WTC11 (cell line): ENCODE measurements around the gene FDPS. TPM values are rescaled to one million over a fixed set of nuclear protein-coding genes. Genes with fewer than 3 reads are reported as not detected.

ENCODE experiments used
- ATAC-seq: fragments of 200-7000 bp; cut with Tn5 transposase; 2 replicates; pipeline ENCODE4 v1.10.0; 2021; ENCODE audit warnings: mild to moderate bottlenecking, moderate library complexity
- CTCF ChIA-PET: fragments of 300-600 bp; sonication (Branson Sonifier 250); formaldehyde crosslinking; loops from one replicate; lab custom pipeline; 2021; ENCODE audit warnings: antibody characterized with exemption; lab: Charles Lee
- POLR2A ChIA-PET: fragments of 350-600 bp; sonication (Branson Sonifier 250); formaldehyde crosslinking; loops from one replicate; lab custom pipeline; 2021; ENCODE audit warnings: antibody characterized with exemption; lab: Charles Lee
- DNase-seq: peaks from one replicate; pipeline ENCODE4 v3.0.0; 2021; ENCODE audit warnings: low spot score
- H3K27ac Mint-ChIP-seq: 2 replicates; pipeline ENCODE4 v1.8.0; 2021; ENCODE audit warnings: mixed read lengths
- H3K27me3 Mint-ChIP-seq: 2 replicates; pipeline ENCODE4 v1.8.0; 2021; ENCODE audit warnings: low read depth, mild to moderate bottlenecking, moderate library complexity, mixed read lengths
- H3K36me3 Mint-ChIP-seq: 2 replicates; pipeline ENCODE4 v1.8.0; 2021; ENCODE audit warnings: mixed read lengths
- H3K4me1 Mint-ChIP-seq: 2 replicates; pipeline ENCODE4 v1.8.0; 2022; ENCODE audit warnings: mixed read lengths
- H3K4me3 Mint-ChIP-seq: 2 replicates; pipeline ENCODE4 v1.8.0; 2021; ENCODE audit warnings: mild to moderate bottlenecking, moderate library complexity, mixed read lengths
- H3K9me3 Mint-ChIP-seq: 2 replicates; pipeline ENCODE4 v1.8.0; 2021; ENCODE audit warnings: mixed read lengths
- ELF4 ChIP-seq: sonication (generic); formaldehyde crosslinking; IDR thresholded peaks from 2 replicates; pipeline ENCODE4 v1.8.1; 2022; ENCODE audit warnings: low read depth, mild to moderate bottlenecking, moderate library complexity, missing genetic modification reagents
- NFE2L1 ChIP-seq: sonication (generic); formaldehyde crosslinking; IDR thresholded peaks from 2 replicates; pipeline ENCODE4 v1.8.1; 2023; ENCODE audit warnings: missing genetic modification reagents
- NR1H2 ChIP-seq: sonication (generic); formaldehyde crosslinking; IDR thresholded peaks from 2 replicates; pipeline ENCODE4 v1.9.0; 2021; ENCODE audit warnings: mild to moderate bottlenecking, moderate library complexity, missing genetic modification reagents
- RORB ChIP-seq: fragments of 250-450 bp; sonication (Bioruptor Pico); IDR thresholded peaks from 2 replicates; pipeline ENCODE4 v1.9.0; 2021; ENCODE audit warnings: mild to moderate bottlenecking
- SOX15 ChIP-seq: fragments of 250-450 bp; sonication (Bioruptor Pico); IDR thresholded peaks from 2 replicates; pipeline ENCODE4 v1.9.0; 2021; ENCODE audit warnings: mild to moderate bottlenecking
- SP1 ChIP-seq: sonication (generic); formaldehyde crosslinking; conservative IDR thresholded peaks from 2 replicates; pipeline ENCODE4 v1.8.1; 2022; ENCODE audit warnings: missing genetic modification reagents
- TCF7 ChIP-seq: sonication (generic); formaldehyde crosslinking; IDR thresholded peaks from 2 replicates; pipeline ENCODE4 v1.8.0; 2022; ENCODE audit warnings: mild to moderate bottlenecking, low read depth, missing genetic modification reagents, moderate library complexity
- TEAD4 ChIP-seq: sonication (generic); formaldehyde crosslinking; IDR thresholded peaks from 2 replicates; pipeline ENCODE4 v1.8.0; 2022; ENCODE audit warnings: mild to moderate bottlenecking, missing genetic modification reagents
- ZNF219 ChIP-seq: sonication (generic); formaldehyde crosslinking; IDR thresholded peaks from 2 replicates; pipeline ENCODE4 v1.8.0; 2023; ENCODE audit warnings: missing genetic modification reagents, mild to moderate bottlenecking, borderline replicate concordance
- ZNF317 ChIP-seq: sonication (generic); formaldehyde crosslinking; IDR thresholded peaks from 2 replicates; pipeline ENCODE4 v1.8.1; 2023; ENCODE audit warnings: low read depth, mild to moderate bottlenecking, moderate library complexity, missing genetic modification reagents, borderline replicate concordance
- ZNF396 ChIP-seq: fragments of 250-450 bp; sonication (Bioruptor Pico); IDR thresholded peaks from 2 replicates; pipeline ENCODE4 v1.8.0; 2021; ENCODE audit warnings: mild to moderate bottlenecking, moderate library complexity, borderline replicate concordance
- total RNA-seq: library from RNA; stranded (reverse); gene quantifications from 3 replicates; pipeline ENCODE4 v1.2.3, GENCODE V29; 2021
- TF ChIP-seq, protein P1 (sequence below): fragments of 250-450 bp; sonication (Bioruptor Pico); IDR thresholded peaks from 2 replicates; pipeline ENCODE4 v1.9.0; 2021; ENCODE audit warnings: mild to moderate bottlenecking, borderline replicate concordance
- TF ChIP-seq, protein P2 (sequence below): sonication (generic); formaldehyde crosslinking; IDR thresholded peaks from 2 replicates; pipeline ENCODE4 v1.8.0; 2022; ENCODE audit warnings: mild to moderate bottlenecking, missing genetic modification reagents
- TF ChIP-seq, protein P3 (sequence below): sonication (generic); formaldehyde crosslinking; IDR thresholded peaks from 2 replicates; pipeline ENCODE4 v1.8.1; 2023; ENCODE audit warnings: mild to moderate bottlenecking, missing genetic modification reagents, borderline replicate concordance
- TF ChIP-seq, protein P4 (sequence below): sonication (generic); formaldehyde crosslinking; IDR thresholded peaks from 2 replicates; pipeline ENCODE4 v1.8.0; 2023; ENCODE audit warnings: missing genetic modification reagents
- TF ChIP-seq, protein P5 (sequence below): fragments of 250-450 bp; sonication (Bioruptor Pico); conservative IDR thresholded peaks from 2 replicates; pipeline ENCODE4 v1.9.0; 2021; ENCODE audit warnings: mild to moderate bottlenecking

FDPS gene
- total RNA-seq, 1 experiment from 2014 or later = 354 TPM

DNA sequence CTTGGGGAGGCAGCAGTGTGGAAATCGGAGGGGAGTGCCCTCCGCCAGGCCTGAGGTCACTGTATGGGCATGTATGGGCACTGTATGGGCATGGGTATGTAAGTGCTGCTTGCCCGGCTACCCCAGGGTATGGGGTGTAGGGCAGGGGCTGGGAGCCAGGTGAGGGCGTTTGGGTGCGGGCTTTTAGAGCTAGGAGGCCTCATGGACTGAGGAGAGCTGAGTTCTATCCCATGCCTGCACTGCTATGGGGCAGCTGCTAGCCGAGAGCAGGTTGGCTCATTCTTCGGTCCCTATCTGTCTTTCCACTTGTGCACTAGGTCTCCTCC is 12.8 kb upstream of the FDPS start (continued):
- TF ChIP-seq, protein P1, sequence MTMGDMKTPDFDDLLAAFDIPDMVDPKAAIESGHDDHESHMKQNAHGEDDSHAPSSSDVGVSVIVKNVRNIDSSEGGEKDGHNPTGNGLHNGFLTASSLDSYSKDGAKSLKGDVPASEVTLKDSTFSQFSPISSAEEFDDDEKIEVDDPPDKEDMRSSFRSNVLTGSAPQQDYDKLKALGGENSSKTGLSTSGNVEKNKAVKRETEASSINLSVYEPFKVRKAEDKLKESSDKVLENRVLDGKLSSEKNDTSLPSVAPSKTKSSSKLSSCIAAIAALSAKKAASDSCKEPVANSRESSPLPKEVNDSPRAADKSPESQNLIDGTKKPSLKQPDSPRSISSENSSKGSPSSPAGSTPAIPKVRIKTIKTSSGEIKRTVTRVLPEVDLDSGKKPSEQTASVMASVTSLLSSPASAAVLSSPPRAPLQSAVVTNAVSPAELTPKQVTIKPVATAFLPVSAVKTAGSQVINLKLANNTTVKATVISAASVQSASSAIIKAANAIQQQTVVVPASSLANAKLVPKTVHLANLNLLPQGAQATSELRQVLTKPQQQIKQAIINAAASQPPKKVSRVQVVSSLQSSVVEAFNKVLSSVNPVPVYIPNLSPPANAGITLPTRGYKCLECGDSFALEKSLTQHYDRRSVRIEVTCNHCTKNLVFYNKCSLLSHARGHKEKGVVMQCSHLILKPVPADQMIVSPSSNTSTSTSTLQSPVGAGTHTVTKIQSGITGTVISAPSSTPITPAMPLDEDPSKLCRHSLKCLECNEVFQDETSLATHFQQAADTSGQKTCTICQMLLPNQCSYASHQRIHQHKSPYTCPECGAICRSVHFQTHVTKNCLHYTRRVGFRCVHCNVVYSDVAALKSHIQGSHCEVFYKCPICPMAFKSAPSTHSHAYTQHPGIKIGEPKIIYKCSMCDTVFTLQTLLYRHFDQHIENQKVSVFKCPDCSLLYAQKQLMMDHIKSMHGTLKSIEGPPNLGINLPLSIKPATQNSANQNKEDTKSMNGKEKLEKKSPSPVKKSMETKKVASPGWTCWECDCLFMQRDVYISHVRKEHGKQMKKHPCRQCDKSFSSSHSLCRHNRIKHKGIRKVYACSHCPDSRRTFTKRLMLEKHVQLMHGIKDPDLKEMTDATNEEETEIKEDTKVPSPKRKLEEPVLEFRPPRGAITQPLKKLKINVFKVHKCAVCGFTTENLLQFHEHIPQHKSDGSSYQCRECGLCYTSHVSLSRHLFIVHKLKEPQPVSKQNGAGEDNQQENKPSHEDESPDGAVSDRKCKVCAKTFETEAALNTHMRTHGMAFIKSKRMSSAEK = no peak
- no peak for TF ChIP-seq ELF4
- TF ChIP-seq, protein P2, sequence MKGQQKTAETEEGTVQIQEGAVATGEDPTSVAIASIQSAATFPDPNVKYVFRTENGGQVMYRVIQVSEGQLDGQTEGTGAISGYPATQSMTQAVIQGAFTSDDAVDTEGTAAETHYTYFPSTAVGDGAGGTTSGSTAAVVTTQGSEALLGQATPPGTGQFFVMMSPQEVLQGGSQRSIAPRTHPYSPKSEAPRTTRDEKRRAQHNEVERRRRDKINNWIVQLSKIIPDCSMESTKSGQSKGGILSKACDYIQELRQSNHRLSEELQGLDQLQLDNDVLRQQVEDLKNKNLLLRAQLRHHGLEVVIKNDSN (CRISPR knock-in tag) = no peak
- no peak for TF ChIP-seq SOX15
- TF ChIP-seq, all 79 proteins: peak for 0

DNA sequence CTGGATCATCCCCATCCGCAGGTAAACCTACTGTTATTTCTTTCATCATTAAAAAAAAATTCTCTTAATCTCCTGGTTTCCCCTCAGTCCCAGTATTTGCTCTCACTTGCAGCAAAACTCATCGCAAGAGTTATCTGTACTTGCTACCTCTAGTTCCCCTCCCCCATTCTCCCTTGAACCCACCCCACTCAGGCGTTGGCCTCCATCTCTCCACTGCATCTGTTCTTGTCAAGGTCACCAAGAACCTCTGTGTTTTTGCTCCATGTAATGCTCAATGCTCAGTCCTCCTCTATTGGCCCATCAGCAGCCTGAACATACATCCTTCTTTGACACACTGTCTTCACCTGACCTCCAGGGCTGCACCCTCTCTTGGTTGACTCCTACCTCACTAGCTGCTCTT is 12.0 kb upstream of the FDPS start:
- H3K27me3 Mint-ChIP-seq = peaks cover 48% of the 10 kb centered on the region
- CTCF ChIA-PET = interaction anchor here (0.6 to 2.4 kb wide), 4 partner anchors 11 to 296 kb away, joined by 3 to 13 read pairs (median 8); partner anchors contain the start of gene FDPS
- TF ChIP-seq, protein P3, sequence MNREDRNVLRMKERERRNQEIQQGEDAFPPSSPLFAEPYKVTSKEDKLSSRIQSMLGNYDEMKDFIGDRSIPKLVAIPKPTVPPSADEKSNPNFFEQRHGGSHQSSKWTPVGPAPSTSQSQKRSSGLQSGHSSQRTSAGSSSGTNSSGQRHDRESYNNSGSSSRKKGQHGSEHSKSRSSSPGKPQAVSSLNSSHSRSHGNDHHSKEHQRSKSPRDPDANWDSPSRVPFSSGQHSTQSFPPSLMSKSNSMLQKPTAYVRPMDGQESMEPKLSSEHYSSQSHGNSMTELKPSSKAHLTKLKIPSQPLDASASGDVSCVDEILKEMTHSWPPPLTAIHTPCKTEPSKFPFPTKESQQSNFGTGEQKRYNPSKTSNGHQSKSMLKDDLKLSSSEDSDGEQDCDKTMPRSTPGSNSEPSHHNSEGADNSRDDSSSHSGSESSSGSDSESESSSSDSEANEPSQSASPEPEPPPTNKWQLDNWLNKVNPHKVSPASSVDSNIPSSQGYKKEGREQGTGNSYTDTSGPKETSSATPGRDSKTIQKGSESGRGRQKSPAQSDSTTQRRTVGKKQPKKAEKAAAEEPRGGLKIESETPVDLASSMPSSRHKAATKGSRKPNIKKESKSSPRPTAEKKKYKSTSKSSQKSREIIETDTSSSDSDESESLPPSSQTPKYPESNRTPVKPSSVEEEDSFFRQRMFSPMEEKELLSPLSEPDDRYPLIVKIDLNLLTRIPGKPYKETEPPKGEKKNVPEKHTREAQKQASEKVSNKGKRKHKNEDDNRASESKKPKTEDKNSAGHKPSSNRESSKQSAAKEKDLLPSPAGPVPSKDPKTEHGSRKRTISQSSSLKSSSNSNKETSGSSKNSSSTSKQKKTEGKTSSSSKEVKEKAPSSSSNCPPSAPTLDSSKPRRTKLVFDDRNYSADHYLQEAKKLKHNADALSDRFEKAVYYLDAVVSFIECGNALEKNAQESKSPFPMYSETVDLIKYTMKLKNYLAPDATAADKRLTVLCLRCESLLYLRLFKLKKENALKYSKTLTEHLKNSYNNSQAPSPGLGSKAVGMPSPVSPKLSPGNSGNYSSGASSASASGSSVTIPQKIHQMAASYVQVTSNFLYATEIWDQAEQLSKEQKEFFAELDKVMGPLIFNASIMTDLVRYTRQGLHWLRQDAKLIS (CRISPR knock-in tag) = no peak
- TF ChIP-seq ZNF396 (CRISPR knock-in tag) (no peak), TCF7 (CRISPR knock-in tag) (no peak), SP1 (no peak), NFE2L1 (no peak), NR1H2 (CRISPR knock-in tag) (no peak), RORB (no peak), ZNF317 (CRISPR knock-in tag) (no peak), ZNF219 (CRISPR knock-in tag) (no peak), TEAD4 (CRISPR knock-in tag) (no peak)
- TF ChIP-seq, protein P4, sequence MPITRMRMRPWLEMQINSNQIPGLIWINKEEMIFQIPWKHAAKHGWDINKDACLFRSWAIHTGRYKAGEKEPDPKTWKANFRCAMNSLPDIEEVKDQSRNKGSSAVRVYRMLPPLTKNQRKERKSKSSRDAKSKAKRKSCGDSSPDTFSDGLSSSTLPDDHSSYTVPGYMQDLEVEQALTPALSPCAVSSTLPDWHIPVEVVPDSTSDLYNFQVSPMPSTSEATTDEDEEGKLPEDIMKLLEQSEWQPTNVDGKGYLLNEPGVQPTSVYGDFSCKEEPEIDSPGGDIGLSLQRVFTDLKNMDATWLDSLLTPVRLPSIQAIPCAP = no peak
- TF ChIP-seq, protein P5, sequence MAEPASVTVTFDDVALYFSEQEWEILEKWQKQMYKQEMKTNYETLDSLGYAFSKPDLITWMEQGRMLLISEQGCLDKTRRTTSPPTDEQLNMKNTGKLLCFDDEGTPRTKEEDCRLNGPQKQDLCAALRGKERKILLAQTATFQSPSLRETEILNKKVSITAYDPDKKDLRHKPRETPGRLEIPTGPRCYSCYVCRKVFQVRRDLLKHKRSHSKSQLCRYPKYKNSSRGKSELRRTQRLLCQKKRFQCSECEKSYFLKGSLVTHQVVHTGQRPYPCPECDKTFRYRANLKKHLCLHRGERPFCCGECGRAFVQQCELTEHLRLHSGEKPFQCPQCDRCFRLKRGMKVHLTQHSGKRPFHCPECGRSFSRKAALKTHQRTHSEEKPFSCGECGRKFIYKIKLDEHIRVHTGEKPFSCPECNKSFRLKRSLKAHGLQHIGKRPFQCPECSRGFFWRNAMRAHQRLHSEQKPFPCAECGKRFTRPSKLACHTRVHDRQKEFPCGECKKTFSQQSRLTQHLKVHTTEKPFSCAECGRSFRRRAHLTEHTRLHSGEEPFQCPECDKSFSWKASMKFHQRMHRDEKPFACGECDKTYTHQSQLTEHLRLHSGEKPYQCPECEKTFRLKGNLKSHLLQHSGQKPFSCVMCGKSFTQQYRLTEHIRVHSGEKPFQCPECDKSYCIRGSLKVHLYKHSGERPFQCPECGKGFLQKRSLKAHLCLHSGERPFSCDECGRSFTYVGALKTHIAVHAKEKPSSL (CRISPR knock-in tag) = no peak
- TF ChIP-seq, protein P1 = no peak

More for the DNA sequence above, 12.0 kb upstream of the FDPS start:
- H3K27ac Mint-ChIP-seq = no peak overlapping the region
- POLR2A ChIA-PET = no interaction called here
- no peaks in the 10 kb centered on the region for H3K9me3 Mint-ChIP-seq
- peaks cover 34% of the 10 kb centered on the region for H3K4me1 Mint-ChIP-seq
- ATAC-seq (no peak), DNase-seq (no peak)
- H3K4me3 Mint-ChIP-seq = peak overlapping the region; percentile 78
- H3K36me3 Mint-ChIP-seq = no peaks in the 10 kb centered on the region
